NCI-H2227 (cell line): Measurements from ENCODE around the gene SSPN.

ENCODE experiments used
- DNase-seq: peaks from one replicate; lab custom pipeline; 2025; ENCODE audit not compliant: unreplicated experiment; lab: John Stamatoyannopoulos, UW

The SSPN gene

GRCh38 chr12:26187014-26187798, 8.2 kb upstream of the SSPN start:
- no peak for DNase-seq

- DNase-seq, result no peak
Observed at GRCh38 chr12:26188127-26188526, 7.2 kb upstream of the SSPN start.

- DNase-seq, result no peak
Observed at GRCh38 chr12:26188641-26189040, 6.7 kb upstream of the SSPN start.

- no peak for DNase-seq
Observed at GRCh38 chr12:26192142-26192541, 3.2 kb upstream of the SSPN start.

GRCh38 chr12:26193539-26193938, 1.8 kb upstream of the SSPN start:
- no peak for DNase-seq

GRCh38 chr12:26195641-26196420, 458 bp downstream of the SSPN start:
- no peak for DNase-seq

GRCh38 chr12:26196421-26196716, 996 bp downstream of the SSPN start:
- DNase-seq, result no peak

- no peak for DNase-seq
Observed at GRCh38 chr12:26197832-26198231, 2.5 kb downstream of the SSPN start.

- DNase-seq, result no peak
Observed at GRCh38 chr12:26198742-26199141, 3.4 kb downstream of the SSPN start.

GRCh38 chr12:26203167-26203780, 7.9 kb downstream of the SSPN start:
- no peak for DNase-seq

- DNase-seq, result no peak
Observed at GRCh38 chr12:26204612-26205289, 9.4 kb downstream of the SSPN start.

- DNase-seq, result no peak
Observed at GRCh38 chr12:26205298-26205697, 9.9 kb downstream of the SSPN start.

GRCh38 chr12:26205941-26206340, 10.6 kb downstream of the SSPN start:
- no peak for DNase-seq

GRCh38 chr12:26211331-26211730, 16.0 kb downstream of the SSPN start:
- no peak for DNase-seq

- no peak for DNase-seq
Observed at GRCh38 chr12:26212396-26212795, 17.0 kb downstream of the SSPN start.

GRCh38 chr12:26212988-26213387, 17.6 kb downstream of the SSPN start:
- DNase-seq, result no peak

- DNase-seq, result no peak
Observed at GRCh38 chr12:26214121-26214520, 18.7 kb downstream of the SSPN start.

GRCh38 chr12:26219736-26220135, 24.4 kb downstream of the SSPN start:
- DNase-seq, result no peak

GRCh38 chr12:26224657-26225056, 29.3 kb downstream of the SSPN start:
- DNase-seq, result no peak

GRCh38 chr12:26226122-26226521, 30.7 kb downstream of the SSPN start:
- no peak for DNase-seq

GRCh38 chr12:26226629-26227360, 31.4 kb downstream of the SSPN start:
- DNase-seq, result peak; percentile 0
